ENCODE data around the gene TXNDC12. TPM values are rescaled to one million over a fixed set of nuclear protein-coding genes. Genes with fewer than 3 reads are reported as not detected.
A peak's percentile ranks its signal among the peaks of the same experiment; 100 is the strongest.

Gene TXNDC12
- total RNA-seq, 1 experiment from 2014 or later = 80.9 TPM

DNA sequence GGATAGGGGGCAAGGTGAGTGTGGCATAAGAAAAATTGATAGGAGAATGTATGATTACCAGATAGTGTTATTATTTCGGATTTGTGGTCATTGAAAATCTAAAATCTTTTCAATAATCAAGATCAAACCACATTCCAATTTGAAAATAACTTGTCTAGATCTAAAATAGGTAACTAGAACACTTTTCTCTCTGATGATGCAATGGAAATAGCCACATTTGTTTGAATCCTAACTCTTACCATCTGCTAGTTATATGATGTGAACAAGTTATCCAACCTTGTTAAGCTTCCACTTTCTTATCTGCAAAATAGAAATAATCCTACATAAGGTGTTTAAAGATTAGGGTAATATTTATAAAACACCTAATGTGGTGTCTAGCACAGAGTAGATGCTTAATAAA lies 4.9 kb upstream of the TXNDC12 start:
- CTCF ChIA-PET = no interaction called here
- no peak for ATAC-seq

DNA sequence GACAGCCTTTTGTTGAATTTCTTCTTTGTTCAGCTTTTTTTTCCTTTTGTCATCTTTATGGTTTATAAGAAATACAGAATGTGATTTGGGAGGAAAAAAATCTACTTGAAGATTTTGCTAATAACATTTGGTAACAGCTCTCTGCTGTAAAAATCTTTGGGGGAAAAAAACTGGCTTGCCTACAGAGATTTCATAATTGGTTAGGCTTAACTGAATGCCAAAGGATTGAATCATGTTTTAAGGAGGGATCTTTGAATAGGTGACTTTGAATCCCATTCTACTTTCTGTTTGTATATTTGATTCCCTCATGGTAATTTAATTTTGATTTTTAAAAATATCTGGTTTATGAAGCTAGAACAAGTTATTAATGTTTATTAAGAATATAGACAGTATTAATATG lies 4.3 kb upstream of the TXNDC12 start:
- H3K36me3 Mint-ChIP-seq = peaks cover 42% of the 10 kb centered on the region
- no peak overlapping the region; the same call in 1 of the 2 replicates for H3K4me3 Mint-ChIP-seq
- ChIA-PET POLR2A (no interaction called here), CTCF (no interaction called here)
- no peaks in the 10 kb centered on the region for H3K27me3 Mint-ChIP-seq (ENCODE audit: low read depth)
- ATAC-seq (no peak), DNase-seq (ENCODE audit: low spot score) (no peak)
- H3K9me3 Mint-ChIP-seq = no peaks in the 10 kb centered on the region
- peaks cover 20% of the 10 kb centered on the region for H3K4me1 Mint-ChIP-seq
- TF ChIP-seq ETV6 (CRISPR knock-in tag; IDR thresholded peaks at IDR 0.05) (no peak), ZNF121 (CRISPR knock-in tag; IDR thresholded peaks at IDR 0.05) (no peak), CBFB (CRISPR knock-in tag; IDR thresholded peaks at IDR 0.05; ENCODE audit: low read depth) (no peak), FOXJ3 (CRISPR knock-in tag; IDR thresholded peaks at IDR 0.05; ENCODE audit: borderline replicate concordance) (no peak)
- TF ChIP-seq, protein P1, sequence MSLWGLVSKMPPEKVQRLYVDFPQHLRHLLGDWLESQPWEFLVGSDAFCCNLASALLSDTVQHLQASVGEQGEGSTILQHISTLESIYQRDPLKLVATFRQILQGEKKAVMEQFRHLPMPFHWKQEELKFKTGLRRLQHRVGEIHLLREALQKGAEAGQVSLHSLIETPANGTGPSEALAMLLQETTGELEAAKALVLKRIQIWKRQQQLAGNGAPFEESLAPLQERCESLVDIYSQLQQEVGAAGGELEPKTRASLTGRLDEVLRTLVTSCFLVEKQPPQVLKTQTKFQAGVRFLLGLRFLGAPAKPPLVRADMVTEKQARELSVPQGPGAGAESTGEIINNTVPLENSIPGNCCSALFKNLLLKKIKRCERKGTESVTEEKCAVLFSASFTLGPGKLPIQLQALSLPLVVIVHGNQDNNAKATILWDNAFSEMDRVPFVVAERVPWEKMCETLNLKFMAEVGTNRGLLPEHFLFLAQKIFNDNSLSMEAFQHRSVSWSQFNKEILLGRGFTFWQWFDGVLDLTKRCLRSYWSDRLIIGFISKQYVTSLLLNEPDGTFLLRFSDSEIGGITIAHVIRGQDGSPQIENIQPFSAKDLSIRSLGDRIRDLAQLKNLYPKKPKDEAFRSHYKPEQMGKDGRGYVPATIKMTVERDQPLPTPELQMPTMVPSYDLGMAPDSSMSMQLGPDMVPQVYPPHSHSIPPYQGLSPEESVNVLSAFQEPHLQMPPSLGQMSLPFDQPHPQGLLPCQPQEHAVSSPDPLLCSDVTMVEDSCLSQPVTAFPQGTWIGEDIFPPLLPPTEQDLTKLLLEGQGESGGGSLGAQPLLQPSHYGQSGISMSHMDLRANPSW (CRISPR knock-in tag; conservative IDR thresholded peaks at IDR 0.05; ENCODE audit: low read depth) = no peak
- TF ChIP-seq, protein P2, sequence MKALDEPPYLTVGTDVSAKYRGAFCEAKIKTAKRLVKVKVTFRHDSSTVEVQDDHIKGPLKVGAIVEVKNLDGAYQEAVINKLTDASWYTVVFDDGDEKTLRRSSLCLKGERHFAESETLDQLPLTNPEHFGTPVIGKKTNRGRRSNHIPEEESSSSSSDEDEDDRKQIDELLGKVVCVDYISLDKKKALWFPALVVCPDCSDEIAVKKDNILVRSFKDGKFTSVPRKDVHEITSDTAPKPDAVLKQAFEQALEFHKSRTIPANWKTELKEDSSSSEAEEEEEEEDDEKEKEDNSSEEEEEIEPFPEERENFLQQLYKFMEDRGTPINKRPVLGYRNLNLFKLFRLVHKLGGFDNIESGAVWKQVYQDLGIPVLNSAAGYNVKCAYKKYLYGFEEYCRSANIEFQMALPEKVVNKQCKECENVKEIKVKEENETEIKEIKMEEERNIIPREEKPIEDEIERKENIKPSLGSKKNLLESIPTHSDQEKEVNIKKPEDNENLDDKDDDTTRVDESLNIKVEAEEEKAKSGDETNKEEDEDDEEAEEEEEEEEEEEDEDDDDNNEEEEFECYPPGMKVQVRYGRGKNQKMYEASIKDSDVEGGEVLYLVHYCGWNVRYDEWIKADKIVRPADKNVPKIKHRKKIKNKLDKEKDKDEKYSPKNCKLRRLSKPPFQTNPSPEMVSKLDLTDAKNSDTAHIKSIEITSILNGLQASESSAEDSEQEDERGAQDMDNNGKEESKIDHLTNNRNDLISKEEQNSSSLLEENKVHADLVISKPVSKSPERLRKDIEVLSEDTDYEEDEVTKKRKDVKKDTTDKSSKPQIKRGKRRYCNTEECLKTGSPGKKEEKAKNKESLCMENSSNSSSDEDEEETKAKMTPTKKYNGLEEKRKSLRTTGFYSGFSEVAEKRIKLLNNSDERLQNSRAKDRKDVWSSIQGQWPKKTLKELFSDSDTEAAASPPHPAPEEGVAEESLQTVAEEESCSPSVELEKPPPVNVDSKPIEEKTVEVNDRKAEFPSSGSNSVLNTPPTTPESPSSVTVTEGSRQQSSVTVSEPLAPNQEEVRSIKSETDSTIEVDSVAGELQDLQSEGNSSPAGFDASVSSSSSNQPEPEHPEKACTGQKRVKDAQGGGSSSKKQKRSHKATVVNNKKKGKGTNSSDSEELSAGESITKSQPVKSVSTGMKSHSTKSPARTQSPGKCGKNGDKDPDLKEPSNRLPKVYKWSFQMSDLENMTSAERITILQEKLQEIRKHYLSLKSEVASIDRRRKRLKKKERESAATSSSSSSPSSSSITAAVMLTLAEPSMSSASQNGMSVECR (CRISPR knock-in tag; IDR thresholded peaks at IDR 0.05; ENCODE audit: borderline replicate concordance) = no peak
- TF ChIP-seq, protein P3, sequence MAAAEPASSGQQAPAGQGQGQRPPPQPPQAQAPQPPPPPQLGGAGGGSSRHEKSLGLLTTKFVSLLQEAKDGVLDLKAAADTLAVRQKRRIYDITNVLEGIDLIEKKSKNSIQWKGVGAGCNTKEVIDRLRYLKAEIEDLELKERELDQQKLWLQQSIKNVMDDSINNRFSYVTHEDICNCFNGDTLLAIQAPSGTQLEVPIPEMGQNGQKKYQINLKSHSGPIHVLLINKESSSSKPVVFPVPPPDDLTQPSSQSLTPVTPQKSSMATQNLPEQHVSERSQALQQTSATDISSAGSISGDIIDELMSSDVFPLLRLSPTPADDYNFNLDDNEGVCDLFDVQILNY (CRISPR knock-in tag; IDR thresholded peaks at IDR 0.05) = no peak
- TF ChIP-seq, protein P4, sequence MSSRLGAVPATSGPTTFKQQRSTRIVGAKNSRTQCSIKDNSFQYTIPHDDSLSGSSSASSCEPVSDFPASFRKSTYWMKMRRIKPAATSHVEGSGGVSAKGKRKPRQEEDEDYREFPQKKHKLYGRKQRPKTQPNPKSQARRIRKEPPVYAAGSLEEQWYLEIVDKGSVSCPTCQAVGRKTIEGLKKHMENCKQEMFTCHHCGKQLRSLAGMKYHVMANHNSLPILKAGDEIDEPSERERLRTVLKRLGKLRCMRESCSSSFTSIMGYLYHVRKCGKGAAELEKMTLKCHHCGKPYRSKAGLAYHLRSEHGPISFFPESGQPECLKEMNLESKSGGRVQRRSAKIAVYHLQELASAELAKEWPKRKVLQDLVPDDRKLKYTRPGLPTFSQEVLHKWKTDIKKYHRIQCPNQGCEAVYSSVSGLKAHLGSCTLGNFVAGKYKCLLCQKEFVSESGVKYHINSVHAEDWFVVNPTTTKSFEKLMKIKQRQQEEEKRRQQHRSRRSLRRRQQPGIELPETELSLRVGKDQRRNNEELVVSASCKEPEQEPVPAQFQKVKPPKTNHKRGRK (CRISPR knock-in tag; IDR thresholded peaks at IDR 0.05; ENCODE audit: borderline replicate concordance) = no peak
- peak overlapping the region; percentile 88 for H3K27ac Mint-ChIP-seq

More for the DNA sequence above, 4.9 kb upstream of the TXNDC12 start:
- peaks cover 20% of the 10 kb centered on the region for H3K4me1 Mint-ChIP-seq
- H3K4me3 Mint-ChIP-seq = no peak overlapping the region
- POLR2A ChIA-PET = no interaction called here
- TF ChIP-seq ZNF416 (CRISPR knock-in tag; IDR thresholded peaks at IDR 0.05) = no peak
- TF ChIP-seq, protein P1 (CRISPR knock-in tag; conservative IDR thresholded peaks at IDR 0.05; ENCODE audit: low read depth) = no peak
- TF ChIP-seq, protein P5, sequence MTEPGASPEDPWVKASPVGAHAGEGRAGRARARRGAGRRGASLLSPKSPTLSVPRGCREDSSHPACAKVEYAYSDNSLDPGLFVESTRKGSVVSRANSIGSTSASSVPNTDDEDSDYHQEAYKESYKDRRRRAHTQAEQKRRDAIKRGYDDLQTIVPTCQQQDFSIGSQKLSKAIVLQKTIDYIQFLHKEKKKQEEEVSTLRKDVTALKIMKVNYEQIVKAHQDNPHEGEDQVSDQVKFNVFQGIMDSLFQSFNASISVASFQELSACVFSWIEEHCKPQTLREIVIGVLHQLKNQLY (CRISPR knock-in tag; IDR thresholded peaks at IDR 0.05) = no peak
- TF ChIP-seq RELA (CRISPR knock-in tag; IDR thresholded peaks at IDR 0.05; ENCODE audit: borderline replicate concordance) = no peak
- TF ChIP-seq, protein P6, sequence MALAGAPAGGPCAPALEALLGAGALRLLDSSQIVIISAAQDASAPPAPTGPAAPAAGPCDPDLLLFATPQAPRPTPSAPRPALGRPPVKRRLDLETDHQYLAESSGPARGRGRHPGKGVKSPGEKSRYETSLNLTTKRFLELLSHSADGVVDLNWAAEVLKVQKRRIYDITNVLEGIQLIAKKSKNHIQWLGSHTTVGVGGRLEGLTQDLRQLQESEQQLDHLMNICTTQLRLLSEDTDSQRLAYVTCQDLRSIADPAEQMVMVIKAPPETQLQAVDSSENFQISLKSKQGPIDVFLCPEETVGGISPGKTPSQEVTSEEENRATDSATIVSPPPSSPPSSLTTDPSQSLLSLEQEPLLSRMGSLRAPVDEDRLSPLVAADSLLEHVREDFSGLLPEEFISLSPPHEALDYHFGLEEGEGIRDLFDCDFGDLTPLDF (CRISPR knock-in tag; IDR thresholded peaks at IDR 0.05) = no peak
- TF ChIP-seq, protein P7, sequence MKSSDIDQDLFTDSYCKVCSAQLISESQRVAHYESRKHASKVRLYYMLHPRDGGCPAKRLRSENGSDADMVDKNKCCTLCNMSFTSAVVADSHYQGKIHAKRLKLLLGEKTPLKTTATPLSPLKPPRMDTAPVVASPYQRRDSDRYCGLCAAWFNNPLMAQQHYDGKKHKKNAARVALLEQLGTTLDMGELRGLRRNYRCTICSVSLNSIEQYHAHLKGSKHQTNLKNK (CRISPR knock-in tag; IDR thresholded peaks at IDR 0.05) = no peak
- no peak for TF ChIP-seq OVOL2 (CRISPR knock-in tag; IDR thresholded peaks at IDR 0.05; ENCODE audit: borderline replicate concordance)
- TF ChIP-seq TP53 (CRISPR knock-in tag; IDR thresholded peaks at IDR 0.05) = no peak
- no peak for TF ChIP-seq SMAD3 (CRISPR knock-in tag; IDR thresholded peaks at IDR 0.05; ENCODE audit: borderline replicate concordance)
- TF ChIP-seq RORB (CRISPR knock-in tag; IDR thresholded peaks at IDR 0.05) = no peak
- no peak for TF ChIP-seq JAZF1 (CRISPR knock-in tag; IDR thresholded peaks at IDR 0.05)
- H3K36me3 Mint-ChIP-seq = peaks cover 46% of the 10 kb centered on the region
- H3K9me3 Mint-ChIP-seq = no peaks in the 10 kb centered on the region
- H3K27me3 Mint-ChIP-seq (ENCODE audit: low read depth) = no peaks in the 10 kb centered on the region
- H3K27ac Mint-ChIP-seq = no peak overlapping the region
- no peak for DNase-seq (ENCODE audit: low spot score)

Data from WTC11 (cell line).